Bone marrow (tissue), 2 donors: ENCODE data around the gene MYO5A.
A peak's percentile ranks its signal among the peaks of the same experiment; 100 is the strongest.

Source experiments
- DNase-seq, 2 donors: peaks; one replicate each; lab custom pipeline; 2025; lab: John Stamatoyannopoulos, UW

The MYO5A gene

DNA sequence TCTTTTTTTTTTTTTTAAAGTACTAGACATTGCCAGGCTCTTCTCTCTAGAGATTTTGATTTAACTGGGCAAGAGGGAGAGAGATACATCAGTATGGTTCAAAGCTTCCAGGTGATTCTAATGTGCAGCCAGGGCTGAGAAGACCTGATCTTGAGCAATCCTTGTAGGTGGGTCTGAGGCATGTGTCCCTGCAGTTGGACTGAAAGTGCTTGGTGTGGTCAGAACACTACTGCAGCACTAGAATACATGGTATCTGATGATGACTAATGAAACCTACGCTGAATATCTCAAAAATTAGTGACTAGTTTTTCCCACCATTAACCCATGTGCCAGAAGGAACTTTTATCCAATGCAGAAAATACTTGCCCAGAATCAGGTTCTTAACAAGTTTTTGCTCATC lies 198.7 kb downstream of the MYO5A start:
- DNase-seq = no peak

- no peak for DNase-seq
Measured at GRCh38 chr15:52329150-52329549, 199.5 kb downstream of the MYO5A start.

DNA sequence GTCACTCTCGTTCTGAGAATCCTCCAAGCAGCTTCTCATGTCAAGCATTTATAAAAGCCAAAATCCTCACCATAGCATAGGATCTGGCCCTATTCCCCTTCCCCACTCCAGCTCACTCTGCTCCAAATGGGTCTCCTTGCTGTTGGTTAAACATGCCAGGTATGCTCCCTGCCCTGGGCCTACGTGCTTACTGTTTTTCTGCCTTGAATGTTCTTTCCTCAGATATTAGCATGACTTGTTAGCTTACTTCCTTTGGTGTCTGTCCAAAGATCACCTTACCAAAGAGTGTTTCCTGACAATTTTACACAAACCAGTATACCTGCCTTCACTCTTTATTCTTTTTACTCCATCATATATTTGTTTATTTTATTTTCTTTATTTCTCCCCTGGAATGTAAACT lies 200.0 kb downstream of the MYO5A start:
- no peak for DNase-seq

GRCh38 chr15:52326756-52327155 lies 201.9 kb downstream of the MYO5A start:
- no peak for DNase-seq

GRCh38 chr15:52324109-52324508 lies 204.6 kb downstream of the MYO5A start:
- no peak for DNase-seq

DNA sequence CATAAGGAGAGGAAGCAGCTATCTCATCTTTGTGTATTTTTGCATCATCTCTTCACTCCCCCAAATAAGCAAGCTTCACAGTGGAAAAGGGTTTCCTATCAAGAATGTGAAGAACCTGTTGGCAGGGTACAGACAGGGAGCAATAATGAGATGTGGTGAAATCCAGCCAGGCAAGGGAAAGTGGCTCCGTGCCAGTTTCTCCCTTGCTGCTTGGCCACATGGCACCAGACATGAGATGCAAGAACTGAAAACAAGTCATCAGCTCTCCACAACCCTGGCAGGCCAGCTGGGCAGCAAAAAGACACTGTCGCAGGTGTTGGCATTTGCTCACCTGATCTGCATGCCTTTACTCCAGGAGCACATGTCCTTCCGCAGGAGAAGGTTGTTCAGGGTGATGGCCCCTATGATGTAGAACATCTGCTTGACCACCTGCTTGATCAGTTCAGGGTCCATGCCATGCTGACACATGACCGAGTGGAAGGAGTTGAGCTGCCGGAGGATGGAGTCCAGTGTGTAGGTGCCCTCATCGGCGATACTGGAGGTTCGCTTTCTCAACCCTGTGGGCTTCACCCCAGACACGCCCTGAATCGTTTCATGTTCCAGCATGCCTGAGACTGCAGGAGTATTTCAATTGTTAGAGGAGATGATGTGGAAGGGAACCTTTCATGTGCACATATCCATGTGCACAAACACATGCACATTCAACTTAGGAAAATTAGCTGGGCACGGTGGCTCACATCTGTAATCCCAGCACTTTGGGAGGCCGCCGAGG lies 209.8 kb downstream of the MYO5A start:
- DNase-seq = no peak

DNA sequence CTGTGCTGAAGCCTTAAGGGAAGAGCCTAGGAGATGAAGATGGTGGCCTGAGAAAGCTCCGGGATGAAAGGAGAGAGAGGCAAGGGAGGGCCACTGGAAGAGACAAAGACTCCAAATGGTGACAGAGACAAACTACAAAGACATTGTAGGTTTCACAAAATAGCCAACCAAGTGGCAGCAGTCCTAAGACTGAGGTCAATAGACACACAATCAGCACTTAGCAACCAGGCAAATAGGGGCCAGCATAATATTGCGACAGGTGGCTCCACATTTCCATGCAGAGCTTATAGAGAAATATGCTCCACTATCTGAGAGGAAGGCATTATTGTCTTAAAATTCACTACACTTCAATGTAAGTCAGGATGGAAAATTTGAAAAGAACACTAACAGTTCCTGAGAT lies 211.0 kb downstream of the MYO5A start:
- no peak for DNase-seq

GRCh38 chr15:52317022-52317421 lies 211.7 kb downstream of the MYO5A start:
- no peak for DNase-seq

DNA sequence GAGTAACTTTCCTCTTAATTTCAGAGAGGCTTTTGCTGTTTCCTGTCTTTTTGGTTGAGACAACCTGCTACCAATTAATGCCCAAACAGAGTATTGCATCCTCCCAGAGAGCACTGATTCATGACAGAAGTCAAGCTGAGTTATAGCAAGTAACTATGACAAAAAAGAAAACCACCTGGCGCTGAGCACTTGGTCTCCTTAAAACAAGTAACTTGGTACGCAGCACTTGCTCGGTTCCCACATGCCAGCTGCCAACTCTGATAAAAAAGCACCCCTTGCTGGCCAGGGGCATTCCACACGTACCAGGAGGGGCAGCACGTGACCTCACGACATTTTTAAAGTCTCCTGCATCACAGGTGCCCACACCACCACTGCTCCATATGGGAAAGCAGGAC lies 219.5 kb downstream of the MYO5A start:
- no peak for DNase-seq

- no peak for DNase-seq
Measured at GRCh38 chr15:52308446-52309153, 220.1 kb downstream of the MYO5A start.

DNA sequence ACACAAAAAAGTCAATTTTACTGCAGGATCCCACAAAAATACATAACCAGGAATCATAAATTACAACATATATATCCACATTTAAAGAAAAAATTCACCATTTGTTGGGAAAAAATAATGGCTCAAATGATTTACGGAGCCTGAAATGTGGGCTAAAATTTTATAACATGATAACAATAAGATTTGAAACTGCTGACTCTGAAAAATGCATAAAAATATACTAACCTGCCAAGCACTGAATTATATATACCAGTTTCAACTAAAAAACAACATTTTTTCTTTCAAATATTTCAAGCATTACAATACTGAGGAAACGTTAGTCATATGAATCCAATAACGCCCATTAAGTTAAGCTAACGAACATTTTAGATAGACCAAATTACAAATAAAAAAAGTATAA lies 220.8 kb downstream of the MYO5A start:
- no peak for DNase-seq

DNA sequence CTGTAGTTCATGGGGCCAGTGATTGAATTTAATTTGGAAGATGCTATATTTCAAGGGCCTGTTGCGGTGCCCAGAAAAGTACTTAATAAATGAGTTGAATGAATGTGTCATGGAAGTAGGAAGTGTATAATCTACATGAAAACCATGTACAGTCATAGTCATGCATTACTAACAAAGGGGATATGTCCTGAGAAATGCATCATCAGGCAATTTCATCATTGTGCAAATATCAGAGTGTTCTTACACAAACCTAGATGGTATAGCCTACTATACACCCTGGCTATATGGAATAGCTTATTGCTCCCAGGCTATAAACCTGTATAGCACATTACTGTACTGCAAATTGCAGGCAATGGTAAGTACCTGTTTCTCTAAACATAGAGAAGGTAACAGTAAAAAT lies 222.4 kb downstream of the MYO5A start:
- DNase-seq = no peak

GRCh38 chr15:52303093-52303772 lies 225.4 kb downstream of the MYO5A start:
- no peak for DNase-seq

- DNase-seq = no peak
Measured at GRCh38 chr15:52301265-52301847, 227.3 kb downstream of the MYO5A start.

DNA sequence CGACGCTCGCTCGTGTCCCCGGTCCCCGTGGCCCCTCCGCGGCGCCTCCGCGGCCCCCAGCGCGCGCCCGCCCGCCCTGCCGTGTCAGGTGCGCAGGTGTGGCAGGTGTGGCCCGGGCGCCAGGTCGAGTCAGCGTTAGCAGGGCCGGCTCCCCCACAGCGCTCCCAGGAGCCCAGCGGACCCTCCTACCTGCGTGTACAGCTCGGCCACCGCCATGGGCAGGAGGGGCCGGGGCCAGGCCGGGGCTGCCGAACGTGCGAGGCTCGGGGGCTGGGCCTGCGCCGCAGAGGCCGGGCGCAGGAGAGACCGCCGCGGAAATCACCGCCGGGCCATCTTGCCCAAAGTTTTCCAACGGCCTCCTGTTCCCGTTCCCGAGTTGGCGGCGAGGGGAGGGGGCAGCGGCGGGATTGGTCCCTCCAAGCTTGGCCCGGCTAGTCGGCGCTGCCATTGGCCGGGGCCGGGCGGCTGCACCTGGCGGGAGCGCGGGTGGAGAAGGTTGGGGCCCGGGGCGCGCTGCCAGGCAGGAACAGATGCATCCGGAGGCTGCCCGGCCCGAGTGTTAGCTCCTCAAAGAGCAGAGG lies 233.2 kb downstream of the MYO5A start, which contains the start of gene MYO5C:
Gene MYO5C, minus strand, starts transcription at position 384 of the 581 bp plus-strand sequence. Its CDS starts 168 bp downstream, at position 216.
- DNase-seq = peak in 1 of 2 donors; percentile 34

GRCh38 chr15:52294881-52295420 lies 233.7 kb downstream of the MYO5A start:
- no peak for DNase-seq

- DNase-seq = no peak
Measured at GRCh38 chr15:52292780-52293392, 235.8 kb downstream of the MYO5A start.

GRCh38 chr15:52291204-52291603 lies 237.5 kb downstream of the MYO5A start:
- no peak for DNase-seq

- no peak for DNase-seq
Measured at GRCh38 chr15:52290800-52291199, 237.9 kb downstream of the MYO5A start.

- no peak for DNase-seq
Measured at GRCh38 chr15:52290329-52290728, 238.4 kb downstream of the MYO5A start.

- DNase-seq = no peak
Measured at GRCh38 chr15:52289629-52290081, 239.0 kb downstream of the MYO5A start.
